Esophagus muscularis mucosa (tissue), 4 donors: ENCODE measurements around the gene DYNC1I1. TPM values are rescaled to one million over a fixed set of nuclear protein-coding genes. Genes with fewer than 3 reads are reported as not detected.

Source experiments
- DNase-seq: peaks from one replicate; pipeline ENCODE4 v3.0.0-alpha.2; 2017; ENCODE audit errors: extremely low spot score
- H3K27ac ChIP-seq, 4 donors: fragments of 200-600 bp; sonication (generic); replicated peaks in 1 of 4; 1 replicate in 3 of 4; 2 replicates in 1 of 4; pipeline ENCODE4 v1.5.1; 2016 to 2019; ENCODE audit warnings: mild to moderate bottlenecking in 1 of 4
- H3K27me3 ChIP-seq, 4 donors: fragments of 200-600 bp; sonication (generic); one replicate each; pipeline versions ENCODE4 v1.5.1 to v1.6.0; 2016 to 2019
- H3K36me3 ChIP-seq, 4 donors: fragments of 200-600 bp; sonication (generic); one replicate each; pipeline ENCODE4 v1.5.1; 2016 to 2019
- H3K4me1 ChIP-seq, 4 donors: fragments of 200-600 bp; sonication (generic); one replicate each; pipeline ENCODE4 v1.5.1; 2016 to 2019
- H3K4me3 ChIP-seq, 4 donors: fragments of 200-600 bp; sonication (generic); 1 replicate in 2 of 4; 2 replicates in 2 of 4; pipeline ENCODE4 v1.5.1; 2016 to 2019; ENCODE audit warnings: mild to moderate bottlenecking in 4 of 4, moderate library complexity in 1 of 4
- H3K9me3 ChIP-seq, 4 donors: fragments of 200-600 bp; sonication (generic); 1 replicate in 3 of 4; 2 replicates in 1 of 4; pipeline ENCODE4 v1.5.1; 2016 to 2019
- CTCF ChIP-seq, 3 experiments: fragments of 200-600 bp in 2 of 3; fragments of 450-650 bp in 1 of 3; sonication (generic) in 2 of 3; IDR thresholded peaks; one replicate each; pipeline ENCODE4 v1.5.1; 2017 to 2019; ENCODE audit warnings: antibody characterized with exemption in 3 of 3, mild to moderate bottlenecking in 2 of 3, moderate library complexity in 1 of 3
- EP300 ChIP-seq: sonication (generic); formaldehyde crosslinking; IDR thresholded peaks from one replicate; pipeline ENCODE4 v1.6.1; 2017; ENCODE audit warnings: antibody characterized with exemption
- POLR2A ChIP-seq: fragments of 450-650 bp; IDR thresholded peaks from one replicate; pipeline ENCODE4 v1.6.1; 2017; ENCODE audit warnings: antibody characterized with exemption, moderate library complexity, mild to moderate bottlenecking, low read depth
- POLR2AphosphoS5 ChIP-seq, 2 donors: sonication (generic); formaldehyde crosslinking; IDR thresholded peaks; one replicate each; pipeline ENCODE4 v1.6.1; 2017; ENCODE audit warnings: antibody characterized with exemption in 2 of 2
- WGBS: methylation state at CpG from one replicate; pipeline ENCODE4 v1.1.5; 2018; 5-methylcytosine and 5-hydroxymethylcytosine counted together
- intact Hi-C: fragments of 100-400 bp; cut with DNase I; formaldehyde crosslinking; loops from one replicate; pipeline ENCODE4 v1.15.1; 2023
- total RNA-seq, 4 donors: library from RNA; depleted of rRNA; stranded (reverse); fragments of >200 nt; gene quantifications; one replicate each; pipeline versions ENCODE4 v1.1.0 to v1.2.1, GENCODE V29; 2016

Gene DYNC1I1
- total RNA-seq, 4 donors from 2014 or later = 8.7 to 16.4 (median 12.3) TPM

- peak overlapping the region; percentile 11 to 28 (median 19) for H3K4me3 ChIP-seq
- intact Hi-C loops = loop anchor here (2.0 to 5.0 kb wide), 2 partner anchors 1110 to 1151 kb away; no protein-coding TSS in a partner anchor
- WGBS = 35% methylated on average over 19 of the region's 19 CpGs
Observed at GRCh38 chr7:95916573-95917297, 144.4 kb downstream of the DYNC1I1 start.

DNA sequence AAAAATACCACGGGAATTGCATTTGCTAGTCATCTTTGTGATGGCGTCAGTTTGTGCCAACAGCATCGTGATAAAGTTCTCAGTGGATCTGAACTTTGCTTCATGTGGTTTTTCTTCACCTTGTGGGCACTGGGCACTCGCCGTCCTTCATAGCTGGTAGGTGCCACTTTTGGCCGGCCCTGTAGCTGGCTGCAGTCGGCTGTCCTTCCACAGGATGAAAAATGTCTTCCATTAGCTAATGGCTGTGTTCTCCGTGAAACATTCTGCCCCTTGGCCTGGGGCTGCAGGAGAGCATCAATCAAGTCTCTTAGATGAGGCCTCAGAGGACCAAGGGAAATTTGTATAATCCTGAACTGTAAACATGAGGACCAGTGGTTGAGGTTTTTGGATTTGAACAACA, 145.3 kb downstream of the DYNC1I1 start:
- Histone ChIP-seq H3K27me3 (no peaks in the 10 kb centered on the region), H3K9me3 (no peaks in the 10 kb centered on the region), H3K4me3 (no peak overlapping the region), H3K36me3 (no peaks in the 10 kb centered on the region), H3K27ac (no peak overlapping the region), H3K4me1 (peaks cover 0 to 5% (median 0%) of the 10 kb centered on the region in 4 donors)
- DNase-seq = no peak
- intact Hi-C loops = loop anchor here (2.0 to 5.0 kb wide), 2 partner anchors 1109 to 1150 kb away; no protein-coding TSS in a partner anchor
- 80% methylated on average over 8 of the region's 8 CpGs for WGBS
- no peak for TF ChIP-seq CTCF (IDR thresholded peaks at IDR 0.05)
- TF ChIP-seq EP300 = no peak
- TF ChIP-seq POLR2AphosphoS5 (IDR thresholded peaks at IDR 0.05) = no peak
- no peak for TF ChIP-seq POLR2A

More at GRCh38 chr7:95916573-95917297, 144.4 kb downstream of the DYNC1I1 start:
- TF ChIP-seq POLR2A = no peak
- TF ChIP-seq EP300 = no peak
- TF ChIP-seq CTCF (IDR thresholded peaks at IDR 0.05) = peak; percentile 82 to 93 (median 91)
- no peak for TF ChIP-seq POLR2AphosphoS5 (IDR thresholded peaks at IDR 0.05)
- H3K4me1 ChIP-seq = peaks cover 0 to 5% (median 0%) of the 10 kb centered on the region in 4 donors
- no peaks in the 10 kb centered on the region for H3K9me3 ChIP-seq
- H3K36me3 ChIP-seq = no peaks in the 10 kb centered on the region
- no peak for DNase-seq
- no peaks in the 10 kb centered on the region for H3K27me3 ChIP-seq
- no peak overlapping the region for H3K27ac ChIP-seq

DNA sequence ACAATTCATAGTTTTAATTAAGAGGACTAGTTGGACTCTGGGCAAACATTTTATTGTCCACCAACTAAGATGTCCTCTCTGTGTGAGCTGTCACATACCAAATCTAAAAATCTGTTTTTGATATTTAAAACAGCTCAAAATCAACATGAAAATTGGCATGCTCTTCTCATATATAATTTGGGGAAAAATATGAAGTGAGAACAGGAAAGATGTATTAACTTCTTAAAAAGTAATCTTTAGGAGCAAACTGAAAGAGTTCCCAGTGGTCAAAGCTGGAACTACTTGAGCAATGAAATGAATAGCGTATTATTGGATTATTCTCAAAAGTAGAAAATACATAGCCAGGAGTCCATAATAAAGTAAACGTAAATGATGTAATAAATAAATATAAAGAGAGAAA, 147.2 kb downstream of the DYNC1I1 start:
- Histone ChIP-seq H3K27me3 (no peaks in the 10 kb centered on the region), H3K36me3 (no peaks in the 10 kb centered on the region), H3K27ac (no peak overlapping the region), H3K4me1 (peaks cover 0 to 5% (median 0%) of the 10 kb centered on the region in 4 donors), H3K4me3 (no peak overlapping the region), H3K9me3 (no peaks in the 10 kb centered on the region)
- no peak for DNase-seq
- intact Hi-C loops = loop anchor here (5.0 kb wide), 1 partner anchor 1148 kb away; no protein-coding TSS in a partner anchor
- 81% methylated on average over 2 of the region's 2 CpGs for WGBS
- TF ChIP-seq POLR2A (no peak), EP300 (no peak), POLR2AphosphoS5 (IDR thresholded peaks at IDR 0.05) (no peak), CTCF (IDR thresholded peaks at IDR 0.05) (peak in 1 of 3 experiments; percentile 14)

DNA sequence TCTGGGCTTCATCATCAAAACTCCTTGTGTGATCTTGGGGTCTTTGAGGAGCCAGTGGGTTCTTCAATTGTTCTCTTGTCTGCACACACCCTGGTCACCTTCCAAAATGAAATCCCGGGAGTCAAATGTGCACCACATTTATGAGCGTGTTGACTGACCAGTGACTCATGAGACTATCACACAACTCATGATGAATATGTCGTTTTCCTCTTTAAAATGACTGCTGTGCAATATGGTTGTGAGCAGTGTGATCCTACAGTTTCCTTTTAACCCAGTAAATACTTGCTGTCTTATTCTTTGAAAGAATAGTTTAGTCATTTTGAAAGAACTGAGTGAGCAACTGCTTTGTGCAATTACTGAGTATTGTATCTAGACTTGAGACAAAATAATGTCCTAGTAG, 149.2 kb downstream of the DYNC1I1 start:
- Histone ChIP-seq H3K4me1 (peaks cover 0 to 5% (median 0%) of the 10 kb centered on the region in 4 donors), H3K9me3 (no peaks in the 10 kb centered on the region), H3K4me3 (no peak overlapping the region), H3K36me3 (no peaks in the 10 kb centered on the region), H3K27ac (no peak overlapping the region), H3K27me3 (no peaks in the 10 kb centered on the region)
- DNase-seq = no peak
- WGBS = 72% methylated on average over 3 of the region's 3 CpGs
- intact Hi-C loops = no loop called here
- no peak for TF ChIP-seq POLR2AphosphoS5 (IDR thresholded peaks at IDR 0.05)
- TF ChIP-seq POLR2A = no peak
- TF ChIP-seq CTCF (IDR thresholded peaks at IDR 0.05) = no peak
- no peak for TF ChIP-seq EP300

- H3K36me3 ChIP-seq = no peaks in the 10 kb centered on the region
- 67% methylated on average over 3 of the region's 3 CpGs for WGBS
- H3K9me3 ChIP-seq = no peaks in the 10 kb centered on the region
- intact Hi-C loops = no loop called here
- H3K4me1 ChIP-seq = no peaks in the 10 kb centered on the region
- DNase-seq = no peak
- H3K4me3 ChIP-seq = no peak overlapping the region
- TF ChIP-seq POLR2A (no peak), POLR2AphosphoS5 (IDR thresholded peaks at IDR 0.05) (no peak), EP300 (no peak), CTCF (IDR thresholded peaks at IDR 0.05) (no peak)
- H3K27ac ChIP-seq = no peak overlapping the region
- H3K27me3 ChIP-seq = no peaks in the 10 kb centered on the region
Observed at GRCh38 chr7:95922191-95922590, 149.8 kb downstream of the DYNC1I1 start.
